OCI-LY3 (cell line): ENCODE measurements around the gene ARID5A.

Experiments
- H2AFZ ChIP-seq: fragments of 200-600, 300-600 bp; shearing (Covaris generic); 2 replicates; pipeline ENCODE4 v1.6.0; 2014; ENCODE audit warnings: antibody characterized with exemption, low read depth, low read length
- H3K27ac ChIP-seq: fragments of 200-600, 300-600 bp; sonication (generic); 2 replicates; pipeline ENCODE4 v1.5.1; 2014; ENCODE audit warnings: mild to moderate bottlenecking, low read length, moderate library complexity, mixed read lengths
- H3K27me3 ChIP-seq: fragments of 200-600, 300-600 bp; sonication (generic); 2 replicates; pipeline ENCODE4 v1.6.1; 2014; ENCODE audit warnings: low read depth, low read length, mixed read lengths
- H3K36me3 ChIP-seq: fragments of 200-600, 300-600 bp; sonication (generic); replicated peaks from 2 replicates; pipeline ENCODE3; 2014; ENCODE audit warnings: low read depth, low read length, mixed read lengths
- H3K4me1 ChIP-seq: fragments of 300-600, 200-600 bp; sonication (generic); 2 replicates; pipeline ENCODE4 v1.6.1; 2014; ENCODE audit warnings: low read length, mixed read lengths
- H3K4me2 ChIP-seq: fragments of 200-600, 300-600 bp; sonication (generic); 2 replicates; pipeline ENCODE4 v1.6.1; 2014; ENCODE audit warnings: low read length, mixed read lengths
- H3K4me3 ChIP-seq: fragments of 300-600, 200-600 bp; sonication (generic); 2 replicates; pipeline ENCODE4 v1.5.1; 2014; ENCODE audit warnings: antibody characterized with exemption, mild to moderate bottlenecking, low read length, moderate library complexity
- H3K79me2 ChIP-seq: fragments of 300-600, 200-600 bp; shearing (Covaris generic); 2 replicates; pipeline ENCODE4 v1.6.1; 2014; ENCODE audit warnings: mild to moderate bottlenecking, low read length, mixed read lengths
- H3K9ac ChIP-seq: fragments of 300-600, 200-600 bp; shearing (Covaris generic); 2 replicates; pipeline ENCODE4 v1.6.0; 2014; ENCODE audit warnings: mild to moderate bottlenecking, low read length, moderate library complexity
- H3K9me3 ChIP-seq: fragments of 200-600, 300-600 bp; shearing (Covaris generic); 2 replicates; pipeline ENCODE4 v1.6.1; 2014; ENCODE audit warnings: low read length, mixed read lengths; ENCODE audit not compliant: insufficient read depth
- H4K20me1 ChIP-seq: fragments of 200-600, 300-600 bp; sonication (generic); 2 replicates; pipeline ENCODE4 v1.6.1; 2016; ENCODE audit warnings: low read length, mixed read lengths; ENCODE audit not compliant: insufficient read depth
- CTCF ChIP-seq: fragments of 200-600, 300-600 bp; sonication (generic); IDR thresholded peaks from 2 replicates; pipeline ENCODE4 v1.5.1; 2014; ENCODE audit warnings: antibody characterized with exemption, low read length, low read depth
- EZH2phosphoT487 ChIP-seq: fragments of 200-600 bp; shearing (Covaris generic); IDR thresholded peaks from 2 replicates; pipeline ENCODE4 v1.6.1; 2018; ENCODE audit warnings: antibody characterized with exemption, mixed run types, low read depth

ARID5A gene

GRCh38 chr2:96533292-96534073 is 3.1 kb upstream of the ARID5A start:
- no peak overlapping the region for H3K27ac ChIP-seq
- peaks cover 5% of the 10 kb centered on the region for H3K36me3 ChIP-seq
- H3K4me3 ChIP-seq, result no peak overlapping the region
- H3K9ac ChIP-seq, result no peak overlapping the region
- no peaks in the 10 kb centered on the region for H3K9me3 ChIP-seq
- no peak for TF ChIP-seq EZH2phosphoT487
- no peak overlapping the region for H2AFZ ChIP-seq
- H3K79me2 ChIP-seq, result peaks cover 13% of the 10 kb centered on the region
- no peak overlapping the region for H3K4me2 ChIP-seq
- H4K20me1 ChIP-seq, result peaks cover 11% of the 10 kb centered on the region
- H3K4me1 ChIP-seq, result peaks cover 71% of the 10 kb centered on the region
- H3K27me3 ChIP-seq, result peaks cover 69% of the 10 kb centered on the region

GRCh38 chr2:96534141-96534540 is 2.4 kb upstream of the ARID5A start:
- Histone ChIP-seq H3K36me3 (peaks cover 12% of the 10 kb centered on the region), H3K4me2 (no peak overlapping the region), H3K27ac (no peak overlapping the region), H3K9me3 (no peaks in the 10 kb centered on the region), H3K4me1 (peaks cover 71% of the 10 kb centered on the region), H3K4me3 (no peak overlapping the region), H3K9ac (no peak overlapping the region), H3K79me2 (peaks cover 19% of the 10 kb centered on the region), H4K20me1 (peaks cover 18% of the 10 kb centered on the region), H2AFZ (no peak overlapping the region), H3K27me3 (peaks cover 64% of the 10 kb centered on the region)
- no peak for TF ChIP-seq CTCF
- no peak for TF ChIP-seq EZH2phosphoT487

GRCh38 chr2:96534701-96535181 is 1.8 kb upstream of the ARID5A start:
- Histone ChIP-seq H3K27ac (no peak overlapping the region), H3K4me2 (no peak overlapping the region), H4K20me1 (peaks cover 24% of the 10 kb centered on the region)

GRCh38 chr2:96535331-96535730 is 1.2 kb upstream of the ARID5A start:
- no peaks in the 10 kb centered on the region for H3K9me3 ChIP-seq
- H3K4me1 ChIP-seq, result peaks cover 59% of the 10 kb centered on the region
- H3K79me2 ChIP-seq, result peaks cover 31% of the 10 kb centered on the region
- H3K4me3 ChIP-seq, result no peak overlapping the region
- no peak overlapping the region for H3K9ac ChIP-seq
- H4K20me1 ChIP-seq, result peaks cover 30% of the 10 kb centered on the region
- H3K27ac ChIP-seq, result no peak overlapping the region
- peaks cover 52% of the 10 kb centered on the region for H3K27me3 ChIP-seq
- no peak overlapping the region for H3K4me2 ChIP-seq
- no peak overlapping the region for H2AFZ ChIP-seq
- TF ChIP-seq CTCF (no peak), EZH2phosphoT487 (no peak)
- H3K36me3 ChIP-seq, result peaks cover 21% of the 10 kb centered on the region

More at GRCh38 chr2:96534701-96535181, 1.8 kb upstream of the ARID5A start:
- no peak for TF ChIP-seq EZH2phosphoT487
- TF ChIP-seq CTCF, result no peak
- H2AFZ ChIP-seq, result no peak overlapping the region
- H3K4me3 ChIP-seq, result no peak overlapping the region
- H3K9ac ChIP-seq, result no peak overlapping the region
- H3K79me2 ChIP-seq, result peaks cover 25% of the 10 kb centered on the region
- H3K36me3 ChIP-seq, result peaks cover 16% of the 10 kb centered on the region
- H3K27me3 ChIP-seq, result peaks cover 58% of the 10 kb centered on the region
- no peaks in the 10 kb centered on the region for H3K9me3 ChIP-seq
- H3K4me1 ChIP-seq, result peaks cover 65% of the 10 kb centered on the region
